T47D (cell line): ENCODE measurements around the gene PAGR1.

Experiments used
- DNase-seq, 2 experiments: peaks; one replicate each; pipeline versions ENCODE4 v3.0.0 to v3.0.0-alpha.2; 2011 to 2012; ENCODE audit warnings: low read depth in 1 of 2, low spot score in 1 of 2
- JUND ChIP-seq: IDR thresholded peaks from 2 replicates; pipeline ENCODE4 v1.6.1; 2012; ENCODE audit warnings: low read depth
- in situ Hi-C: cut with HindIII; loops from 2 replicates; pipeline ENCODE4 v1.10.0; 2016; ENCODE audit warnings: low sequenced_read_pairs, low pct_unique_long_range_greater_than_20kb

PAGR1 gene

GRCh38 chr16:29841631-29842030 lies 25.7 kb downstream of the PAGR1 start:
- in situ Hi-C loops, result no loop called here
- no peak for DNase-seq
- no peak for TF ChIP-seq JUND

- no peak for TF ChIP-seq JUND
- in situ Hi-C loops, result no loop called here
- DNase-seq, result no peak
These were observed 26.9 kb downstream of the PAGR1 start for GRCh38 chr16:29842732-29843346.

GRCh38 chr16:29843931-29844330 lies 28.0 kb downstream of the PAGR1 start:
- no peak for TF ChIP-seq JUND
- no peak for DNase-seq
- in situ Hi-C loops, result no loop called here

GRCh38 chr16:29844575-29845331 lies 28.8 kb downstream of the PAGR1 start:
- DNase-seq, result no peak
- TF ChIP-seq JUND, result no peak
- in situ Hi-C loops, result no loop called here

GRCh38 chr16:29845656-29846055 lies 29.7 kb downstream of the PAGR1 start:
- in situ Hi-C loops, result no loop called here
- no peak for TF ChIP-seq JUND
- no peak for DNase-seq

- TF ChIP-seq JUND, result no peak
- in situ Hi-C loops, result no loop called here
- DNase-seq, result peak; percentile 71 to 77
These were observed 32.7 kb downstream of the PAGR1 start for GRCh38 chr16:29848420-29849297.

GRCh38 chr16:29849505-29849904 lies 33.6 kb downstream of the PAGR1 start:
- no peak for TF ChIP-seq JUND
- DNase-seq, result no peak
- in situ Hi-C loops, result no loop called here

- in situ Hi-C loops, result no loop called here
- TF ChIP-seq JUND, result no peak
- no peak for DNase-seq
These were observed 35.0 kb downstream of the PAGR1 start for GRCh38 chr16:29850998-29851397.

GRCh38 chr16:29852654-29853053 lies 36.7 kb downstream of the PAGR1 start:
- no peak for TF ChIP-seq JUND
- in situ Hi-C loops, result no loop called here
- no peak for DNase-seq

GRCh38 chr16:29854520-29855100 lies 38.7 kb downstream of the PAGR1 start:
- in situ Hi-C loops, result no loop called here
- no peak for TF ChIP-seq JUND
- DNase-seq, result no peak

GRCh38 chr16:29857133-29857760 lies 41.3 kb downstream of the PAGR1 start:
- no peak for DNase-seq
- no peak for TF ChIP-seq JUND
- in situ Hi-C loops, result no loop called here

GRCh38 chr16:29858149-29858849 lies 42.3 kb downstream of the PAGR1 start:
- DNase-seq, result no peak
- in situ Hi-C loops, result no loop called here
- no peak for TF ChIP-seq JUND
